Fibroblast of lung (primary cell): Measurements from ENCODE around the gene RTL10. TPM values are rescaled to one million over a fixed set of nuclear protein-coding genes. Genes with fewer than 3 reads are reported as not detected.

Source experiments
- DNase-seq, 2 donors: peaks; one replicate each; pipeline versions ENCODE4 v3.0.0 to v3.0.0-alpha.2; 2010; ENCODE audit warnings: low read depth in 2 of 2
- H2AFZ ChIP-seq: 2 replicates; pipeline ENCODE4 v1.5.1; 2012; ENCODE audit warnings: low read length, control low read depth, inconsistent platforms
- H3K27ac ChIP-seq: 2 replicates; pipeline ENCODE4 v1.5.1; 2011; ENCODE audit warnings: low read length, control low read depth; ENCODE audit not compliant: insufficient read depth
- H3K27me3 ChIP-seq: 2 replicates; pipeline ENCODE4 v1.5.1; 2011; ENCODE audit warnings: mild to moderate bottlenecking, low read length; ENCODE audit not compliant: control insufficient read depth, insufficient read depth
- H3K36me3 ChIP-seq: 2 replicates; pipeline ENCODE4 v1.5.1; 2011; ENCODE audit warnings: low read length; ENCODE audit not compliant: control insufficient read depth, insufficient read depth
- H3K4me1 ChIP-seq: 2 replicates; pipeline ENCODE4 v1.5.1; 2011; ENCODE audit warnings: low read length; ENCODE audit not compliant: control insufficient read depth, insufficient read depth; ENCODE audit errors: extremely low read depth
- H3K4me2 ChIP-seq: 2 replicates; pipeline ENCODE4 v1.5.1; 2011; ENCODE audit warnings: low read length, control low read depth; ENCODE audit not compliant: insufficient read depth; ENCODE audit errors: extremely low read depth
- H3K4me3 ChIP-seq, 4 experiments: fragments of 200-600 bp in 1 of 4; sonication (generic) in 1 of 4; replicated peaks in 1 of 4; 2 replicates each; pipeline ENCODE4 v1.5.1; 2011 to 2016; ENCODE audit warnings: low read length in 4 of 4, low read depth in 3 of 4, mild to moderate bottlenecking in 3 of 4, control low read depth in 2 of 4, inconsistent platforms in 1 of 4, mixed read lengths in 1 of 4; ENCODE audit not compliant: insufficient read depth in 1 of 4; ENCODE audit errors: control extremely low read depth in 1 of 4
- H3K79me2 ChIP-seq: 2 replicates; pipeline ENCODE4 v1.5.1; 2012; ENCODE audit warnings: mild to moderate bottlenecking, low read length, inconsistent platforms; ENCODE audit not compliant: control insufficient read depth, insufficient read depth
- H3K9ac ChIP-seq: 2 replicates; pipeline ENCODE4 v1.5.1; 2011; ENCODE audit warnings: mild to moderate bottlenecking, low read length, control low read depth; ENCODE audit not compliant: insufficient read depth
- H3K9me3 ChIP-seq: 2 replicates; pipeline ENCODE4 v1.5.1; 2012; ENCODE audit warnings: low read depth, low read length; ENCODE audit not compliant: control insufficient read depth, insufficient read depth
- H4K20me1 ChIP-seq: 2 replicates; pipeline ENCODE4 v1.5.1; 2011; ENCODE audit warnings: low read length; ENCODE audit not compliant: control insufficient read depth, insufficient read depth; ENCODE audit errors: extremely low read depth
- CTCF ChIP-seq, 2 donors: IDR thresholded peaks in 1 of 2; conservative IDR thresholded peaks in 1 of 2; 1 replicate in 1 of 2; 2 replicates in 1 of 2; pipeline ENCODE4 v1.5.1; 2011 to 2012; ENCODE audit warnings: low read length in 2 of 2, control low read depth in 1 of 2, inconsistent platforms in 1 of 2, low read depth in 1 of 2, mild to moderate bottlenecking in 1 of 2
- EZH2 ChIP-seq: IDR thresholded peaks from 2 replicates; pipeline ENCODE4 v1.5.1; 2012; ENCODE audit warnings: low read length, control low read depth, mild to moderate bottlenecking; ENCODE audit errors: missing control alignments
- polyA plus RNA-seq, 2 donors: library from polyadenylated mRNA; depleted of rRNA in 1 of 2; stranded (reverse) in 1 of 2; unstranded in 1 of 2; fragments of >200 nt; gene quantifications; 2 replicates each; pipeline ENCODE4 v1.2.1, GENCODE V29; 2011 to 2012; ENCODE audit warnings: missing spikeins in 1 of 2
- total RNA-seq: library from RNA; depleted of rRNA; stranded (reverse); fragments of >200 nt; gene quantifications from 2 replicates; pipeline ENCODE4 v1.2.1, GENCODE V29; 2014

Gene RTL10
- total and polyA plus RNA-seq, 2 donors (not counting 1 experiment from before 2014, with no cell fraction given) = 6.5 to 7.3 TPM

DNA sequence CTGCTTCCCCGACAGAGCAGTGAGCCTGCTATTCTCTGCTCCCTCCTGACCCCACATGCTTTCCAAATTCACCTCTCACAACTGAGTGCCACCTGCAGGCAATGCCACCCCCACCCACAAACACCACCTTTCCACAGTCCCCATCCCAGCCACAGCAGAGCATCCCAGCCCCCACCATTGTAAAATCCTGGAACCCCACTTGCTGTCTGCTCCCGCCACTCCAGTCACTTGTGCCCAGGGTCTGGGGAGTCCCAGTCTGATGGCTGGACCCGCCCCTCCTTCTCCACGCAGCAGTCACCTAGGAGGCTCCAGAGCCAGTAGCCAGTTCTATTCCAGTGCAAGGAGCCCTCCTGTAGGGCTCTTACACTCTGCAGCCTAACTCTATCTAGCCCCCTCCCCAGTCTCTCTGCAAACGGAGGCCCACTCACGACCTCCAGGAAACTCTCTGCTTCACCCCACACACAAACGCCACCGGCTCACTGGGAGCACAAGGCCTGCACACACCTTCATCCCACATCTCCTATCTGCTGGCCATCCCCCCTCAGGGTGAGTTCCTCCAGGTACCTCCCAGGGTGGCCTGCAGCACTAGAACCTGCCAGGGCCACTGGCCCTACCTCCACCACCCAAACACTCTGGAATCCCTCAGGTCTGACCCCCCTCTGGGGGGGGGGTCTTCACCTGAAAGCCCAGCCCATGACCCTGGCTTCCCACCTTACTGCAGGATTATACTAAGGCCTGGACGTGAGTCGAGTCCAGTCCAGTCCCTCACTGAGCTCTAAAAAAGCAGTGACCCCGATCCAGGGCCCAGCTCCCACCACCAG lies 1.4 kb downstream of the RTL10 start:
- Histone ChIP-seq H3K27me3 (no peaks in the 10 kb centered on the region), H2AFZ (no peak overlapping the region), H3K9ac (peak overlapping the region; percentile 89), H3K4me1 (peaks cover 6% of the 10 kb centered on the region), H3K4me2 (peak overlapping the region; percentile 99), H3K9me3 (no peaks in the 10 kb centered on the region), H3K27ac (peak overlapping the region; percentile 93), H3K79me2 (peaks cover 47% of the 10 kb centered on the region), H3K4me3 (peak overlapping the region; percentile 83 to 95 (median 94)), H3K36me3 (peaks cover 12% of the 10 kb centered on the region), H4K20me1 (no peaks in the 10 kb centered on the region)
- no peak for DNase-seq
- TF ChIP-seq CTCF (conservative IDR thresholded peaks at IDR 0.05 in 1 of 2, IDR thresholded peaks at IDR 0.05 in 1 of 2; ENCODE audit: low read depth in 1 of 2, low read length in 2 of 2) (no peak), EZH2 (no peak)

GRCh38 chr22:19852177-19852781 lies 2.4 kb downstream of the RTL10 start:
- Histone ChIP-seq H3K27ac (no peak overlapping the region), H3K27me3 (no peaks in the 10 kb centered on the region), H3K9ac (no peak overlapping the region), H3K4me3 (peak overlapping the region in 3 of 4 experiments; percentile 6 to 94 (median 93)), H3K4me2 (peak overlapping the region; percentile 99), H3K36me3 (peaks cover 12% of the 10 kb centered on the region), H3K9me3 (no peaks in the 10 kb centered on the region), H2AFZ (no peak overlapping the region), H3K79me2 (peaks cover 47% of the 10 kb centered on the region), H4K20me1 (no peaks in the 10 kb centered on the region), H3K4me1 (peaks cover 6% of the 10 kb centered on the region)
- DNase-seq = no peak
- no peak for TF ChIP-seq CTCF (conservative IDR thresholded peaks at IDR 0.05 in 1 of 2, IDR thresholded peaks at IDR 0.05 in 1 of 2; ENCODE audit: low read depth in 1 of 2, low read length in 2 of 2)
- no peak for TF ChIP-seq EZH2

DNA sequence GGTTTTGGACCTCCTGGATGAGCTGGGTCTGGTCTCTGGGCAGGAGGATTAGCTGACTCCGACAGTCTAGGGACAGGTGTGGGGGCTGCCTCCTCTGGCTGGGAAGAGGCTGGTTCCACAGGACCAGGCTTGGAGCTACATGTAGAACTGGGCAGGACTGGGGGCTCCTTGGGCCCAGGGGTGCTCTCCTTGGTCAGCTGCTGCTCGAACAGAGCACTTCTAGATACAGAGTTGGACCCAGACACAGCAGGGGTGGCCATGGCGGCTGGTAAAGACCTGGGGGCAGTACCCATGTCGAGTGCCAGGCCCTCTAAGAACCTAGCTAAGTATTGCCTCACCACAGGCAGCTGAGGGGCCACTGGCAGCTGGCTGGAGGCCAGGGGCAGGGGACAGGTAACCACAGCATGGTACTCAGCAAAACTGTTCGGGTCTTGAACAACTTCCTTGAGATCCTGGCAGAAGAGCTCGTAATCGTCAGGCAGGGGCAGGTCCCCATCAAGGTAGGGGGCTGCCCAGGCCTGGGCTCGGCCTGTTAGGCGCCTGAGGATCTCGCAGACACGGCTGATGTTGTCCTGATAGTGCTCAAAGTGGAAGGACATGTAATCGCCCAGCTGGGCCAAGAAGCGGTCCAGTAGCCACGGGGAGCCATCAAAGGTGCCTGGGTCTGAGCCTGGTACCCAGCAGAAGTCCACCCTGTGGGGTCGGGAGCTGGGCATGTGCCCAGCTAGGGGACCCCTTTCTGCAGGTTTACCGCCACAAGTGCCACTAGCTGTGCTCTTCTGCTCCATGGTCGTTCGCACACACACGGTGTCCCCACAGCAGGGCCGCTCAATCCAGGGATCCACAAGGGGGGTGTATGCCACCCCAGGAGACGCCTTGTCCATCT lies 3.1 kb downstream of the RTL10 start:
- no peak overlapping the region for H3K9ac ChIP-seq
- no peak overlapping the region for H2AFZ ChIP-seq
- peaks cover 6% of the 10 kb centered on the region for H3K4me1 ChIP-seq
- H3K4me2 ChIP-seq = no peak overlapping the region
- H3K27ac ChIP-seq = no peak overlapping the region
- H3K79me2 ChIP-seq = peaks cover 47% of the 10 kb centered on the region
- H3K36me3 ChIP-seq = peaks cover 12% of the 10 kb centered on the region
- H3K27me3 ChIP-seq = no peaks in the 10 kb centered on the region
- H3K4me3 ChIP-seq = no peak overlapping the region
- TF ChIP-seq CTCF (conservative IDR thresholded peaks at IDR 0.05 in 1 of 2, IDR thresholded peaks at IDR 0.05 in 1 of 2; ENCODE audit: low read depth in 1 of 2, low read length in 2 of 2) = no peak
- no peaks in the 10 kb centered on the region for H4K20me1 ChIP-seq
- no peak for DNase-seq
- H3K9me3 ChIP-seq = no peaks in the 10 kb centered on the region
